ENCODE data around the gene NSUN2. TPM values are rescaled to one million over a fixed set of nuclear protein-coding genes. Genes with fewer than 3 reads are reported as not detected.

The NSUN2 gene
- total RNA-seq, 4 donors from 2014 or later = 34.1 to 49.6 (median 41.9) TPM

GRCh38 chr5:6587171-6587570, 45.7 kb downstream of the NSUN2 start:
- Histone ChIP-seq H3K9me3 (no peaks in the 10 kb centered on the region), H3K27ac (no peak overlapping the region), H3K4me3 (replicated peaks in 1 of 3) (no peak overlapping the region), H3K36me3 (no peaks in the 10 kb centered on the region), H3K4me1 (peaks cover 0 to 4% of the 10 kb centered on the region in 2 donors), H3K27me3 (no peaks in the 10 kb centered on the region)
- no peak for DNase-seq
- WGBS, 2 donors = 90 to 93% methylated on average over 9 of the region's 9 CpGs
- TF ChIP-seq POLR2A (IDR thresholded peaks at IDR 0.05) (no peak), CTCF (IDR thresholded peaks at IDR 0.05) (no peak)
- intact Hi-C loops (cut with DNase I) = no loop called here

GRCh38 chr5:6586647-6587042, 46.2 kb downstream of the NSUN2 start:
- H3K27me3 ChIP-seq = no peaks in the 10 kb centered on the region
- H3K9me3 ChIP-seq = no peaks in the 10 kb centered on the region
- no peak overlapping the region for H3K4me3 ChIP-seq (replicated peaks in 1 of 3)
- H3K27ac ChIP-seq = no peak overlapping the region
- WGBS, 2 donors = 83 to 96% methylated on average over 3 to 5 of the region's 5 CpGs
- TF ChIP-seq CTCF (IDR thresholded peaks at IDR 0.05) (no peak), POLR2A (IDR thresholded peaks at IDR 0.05) (no peak)
- peaks cover 0 to 4% of the 10 kb centered on the region in 2 donors for H3K4me1 ChIP-seq
- H3K36me3 ChIP-seq = no peaks in the 10 kb centered on the region
- intact Hi-C loops (cut with DNase I) = no loop called here
- no peak for DNase-seq

GRCh38 chr5:6585939-6586646, 46.8 kb downstream of the NSUN2 start:
- Histone ChIP-seq H3K4me1 (peaks cover 0 to 4% of the 10 kb centered on the region in 2 donors), H3K27ac (no peak overlapping the region), H3K4me3 (replicated peaks in 1 of 3) (no peak overlapping the region), H3K36me3 (no peaks in the 10 kb centered on the region), H3K27me3 (no peaks in the 10 kb centered on the region), H3K9me3 (no peaks in the 10 kb centered on the region)
- WGBS, 2 donors = 83 to 88% methylated on average over 15 of the region's 15 CpGs
- TF ChIP-seq CTCF (IDR thresholded peaks at IDR 0.05) = no peak
- no peak for TF ChIP-seq POLR2A (IDR thresholded peaks at IDR 0.05)
- intact Hi-C loops (cut with DNase I) = no loop called here
- DNase-seq = no peak

GRCh38 chr5:6585168-6585567, 47.7 kb downstream of the NSUN2 start:
- H3K4me3 ChIP-seq (replicated peaks in 1 of 3) = no peak overlapping the region
- DNase-seq = no peak
- intact Hi-C loops (cut with DNase I) = no loop called here
- no peak overlapping the region for H3K27ac ChIP-seq
- H3K9me3 ChIP-seq = no peaks in the 10 kb centered on the region
- H3K27me3 ChIP-seq = no peaks in the 10 kb centered on the region
- WGBS, 2 donors = 73 to 81% methylated on average over 5 to 6 of the region's 6 CpGs
- H3K4me1 ChIP-seq = peaks cover 0 to 4% of the 10 kb centered on the region in 2 donors
- no peaks in the 10 kb centered on the region for H3K36me3 ChIP-seq
- TF ChIP-seq POLR2A (IDR thresholded peaks at IDR 0.05) (no peak), CTCF (IDR thresholded peaks at IDR 0.05) (no peak)

- Histone ChIP-seq H3K4me3 (replicated peaks in 1 of 3) (no peak overlapping the region), H3K4me1 (peaks cover 0 to 4% of the 10 kb centered on the region in 2 donors), H3K36me3 (no peaks in the 10 kb centered on the region), H3K27ac (no peak overlapping the region), H3K27me3 (no peaks in the 10 kb centered on the region), H3K9me3 (no peaks in the 10 kb centered on the region)
- TF ChIP-seq CTCF (IDR thresholded peaks at IDR 0.05) (no peak), POLR2A (IDR thresholded peaks at IDR 0.05) (no peak)
- DNase-seq = no peak
- intact Hi-C loops (cut with DNase I) = no loop called here
- 86 to 90% methylated on average over 8 of the region's 8 CpGs for WGBS, 2 donors
Measured at GRCh38 chr5:6584727-6585126, 48.1 kb downstream of the NSUN2 start.

All from thyroid gland (tissue), 4 donors.